Left lung (tissue), 10 donors: ENCODE results near the gene MUC4. TPM values are rescaled to one million over a fixed set of nuclear protein-coding genes. Genes with fewer than 3 reads are reported as not detected.
A peak's percentile ranks its signal among the peaks of the same experiment; 100 is the strongest.
"Not testable (repeated sequence)": the region's sequence is repeated elsewhere in the genome, so short reads cannot be mapped to it uniquely, and the experiment has no call there.

Experiments
- ATAC-seq: fragments of 200-7000 bp; cut with Tn5 transposase; one replicate; pipeline ENCODE4 v1.9.1; 2020; ENCODE audit warnings: moderate library complexity
- DNase-seq, 4 donors: peaks; one replicate each; pipeline ENCODE4 v3.0.0-alpha.2; 2013 to 2020
- H3K27ac ChIP-seq, 2 donors: fragments of 200-600 bp; sonication (generic) in 1 of 2; one replicate each; pipeline versions ENCODE4 v1.5.0 to v1.8.0; 2020 to 2021
- H3K27me3 ChIP-seq, 2 donors: fragments of 200-600 bp; sonication (generic) in 1 of 2; one replicate each; pipeline versions ENCODE4 v1.5.0 to v1.8.0; 2020 to 2021
- H3K36me3 ChIP-seq, 2 donors: fragments of 200-600 bp; sonication (generic) in 1 of 2; one replicate each; pipeline versions ENCODE4 v1.5.0 to v1.8.0; 2020 to 2021
- H3K4me1 ChIP-seq, 2 donors: fragments of 200-600 bp; one replicate each; pipeline ENCODE4 v1.8.0; 2021
- H3K4me3 ChIP-seq, 2 donors: fragments of 200-600 bp; sonication (generic) in 1 of 2; one replicate each; pipeline versions ENCODE4 v1.5.0 to v1.8.0; 2020 to 2021; ENCODE audit warnings: mild to moderate bottlenecking in 1 of 2
- H3K9me3 ChIP-seq, 2 donors: fragments of 200-600 bp; sonication (generic) in 1 of 2; one replicate each; pipeline versions ENCODE4 v1.5.0 to v1.8.0; 2020 to 2021
- CTCF ChIP-seq, 2 donors: fragments of 200-600 bp; sonication (generic) in 1 of 2; IDR thresholded peaks; one replicate each; pipeline versions ENCODE4 v1.5.0 to v1.8.0; 2021; ENCODE audit warnings: antibody characterized with exemption in 2 of 2
- intact Hi-C, 2 donors: fragments of 100-400 bp; cut with DNase I; formaldehyde crosslinking; loops; one replicate each; pipeline versions ENCODE4 v1.11.2 to v1.14.2; 2022
- polyA plus RNA-seq, 6 donors: library from polyadenylated mRNA; unstranded; fragments of 120-200 nt; gene quantifications; one replicate each; pipeline ENCODE4 v1.2.1, GENCODE V29; 2013; ENCODE audit not compliant: insufficient read length in 6 of 6
- total RNA-seq, 2 donors: library from RNA; stranded (reverse); fragmentation: NEBNext Ultra II Directional; extraction: Animal tissue kit (Norgen Biotek cat#: 25700); gene quantifications; one replicate each; pipeline ENCODE4 v1.2.1, GENCODE V29; 2021
- donor health status: DM: no; HTN: yes; CAD: no.
- donor health status: DM: no; HTN: no; CAD: no.

MUC4 gene
- total and polyA plus RNA-seq, 8 donors = 0.35 to 12.8 (median 1.5) TPM

DNA sequence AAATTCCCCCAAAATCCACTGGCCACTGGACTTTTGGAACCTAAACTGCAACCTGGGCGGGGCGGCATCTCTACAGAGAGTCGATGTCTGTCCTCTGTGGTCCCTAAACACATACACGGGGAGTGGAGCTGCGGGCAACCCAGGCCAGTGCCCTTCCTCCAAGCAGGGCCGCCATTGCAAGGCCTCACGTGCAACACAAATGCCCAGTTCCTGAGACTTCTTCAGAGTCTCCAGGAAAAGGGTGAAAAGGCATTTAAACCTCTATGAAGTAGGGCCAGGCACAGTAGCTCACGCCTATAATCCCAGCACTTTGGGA, 4.9 kb downstream of the MUC4 start:
- H3K27ac ChIP-seq = no peak overlapping the region
- no peak for ATAC-seq
- H3K4me1 ChIP-seq = peaks cover 0 to 22% of the 10 kb centered on the region in 2 donors
- no peak for DNase-seq
- no peaks in the 10 kb centered on the region for H3K36me3 ChIP-seq
- intact Hi-C loops = no loop called here
- TF ChIP-seq CTCF (IDR thresholded peaks at IDR 0.05) = no peak
- no peaks in the 10 kb centered on the region for H3K9me3 ChIP-seq
- no peak overlapping the region for H3K4me3 ChIP-seq
- H3K27me3 ChIP-seq = peaks cover 0 to 41% of the 10 kb centered on the region in 2 donors

DNA sequence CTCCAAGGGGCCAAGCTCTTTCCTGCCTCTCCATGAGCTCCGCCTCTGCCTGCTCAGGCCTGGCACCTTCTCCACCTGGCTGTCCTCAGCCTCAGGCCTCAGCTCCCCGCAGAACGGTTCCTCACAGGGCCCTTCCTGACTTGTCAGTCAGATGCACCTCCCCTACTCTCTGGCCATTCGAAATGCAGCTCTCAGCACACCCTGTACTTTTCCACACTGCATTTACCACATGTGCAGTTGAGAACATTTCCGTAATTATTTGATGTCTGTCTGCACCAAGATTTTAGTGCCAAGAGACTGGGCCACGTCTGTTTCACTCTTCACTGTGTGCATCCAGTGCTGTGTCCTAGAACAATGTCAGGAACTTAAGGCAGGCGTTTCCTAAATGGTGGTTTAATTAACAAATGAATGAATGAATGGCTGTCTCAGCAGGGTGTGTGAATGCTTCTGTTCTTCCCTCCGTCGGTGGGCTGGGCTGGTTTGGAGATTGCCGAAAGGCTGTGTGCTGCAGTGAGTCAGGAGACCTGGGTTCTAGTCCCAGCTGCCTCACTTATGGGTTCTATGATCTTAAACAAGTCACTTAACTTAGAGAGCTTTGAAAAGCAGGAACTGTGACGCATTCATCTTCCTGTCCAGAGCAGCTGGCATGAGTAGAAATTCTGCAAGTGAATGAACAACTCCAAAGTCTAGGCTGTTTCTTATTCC, 5.4 kb downstream of the MUC4 start:
- ATAC-seq (peak; percentile 50), DNase-seq (no peak)
- H3K27me3 ChIP-seq = peaks cover 0 to 41% of the 10 kb centered on the region in 2 donors
- H3K36me3 ChIP-seq = no peaks in the 10 kb centered on the region
- TF ChIP-seq CTCF (IDR thresholded peaks at IDR 0.05) = no peak
- no peak overlapping the region for H3K27ac ChIP-seq
- intact Hi-C loops = no loop called here
- peaks cover 0 to 25% of the 10 kb centered on the region in 2 donors for H3K4me1 ChIP-seq
- no peak overlapping the region for H3K4me3 ChIP-seq
- H3K9me3 ChIP-seq = no peaks in the 10 kb centered on the region

DNA sequence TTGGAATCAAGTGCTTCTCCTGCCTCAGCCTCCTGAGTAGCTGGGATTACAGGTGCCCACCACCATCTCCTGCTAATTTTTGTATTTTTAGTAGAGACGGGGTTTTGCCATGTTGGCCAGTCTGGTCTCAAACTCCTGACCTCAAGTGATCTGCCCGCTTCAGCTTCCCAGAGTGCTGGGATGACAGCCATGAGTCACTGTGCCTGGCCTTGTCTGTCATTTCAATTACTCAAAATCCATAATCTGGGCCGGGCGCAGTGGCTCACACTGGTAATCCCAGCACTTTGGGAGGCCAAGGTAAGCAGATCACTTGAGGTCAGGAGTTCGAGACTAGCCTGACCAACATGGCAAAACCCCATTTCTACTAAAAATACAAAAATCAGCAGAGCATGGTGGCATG, 6.1 kb downstream of the MUC4 start:
- intact Hi-C loops, H3K36me3 ChIP-seq, H3K4me3 ChIP-seq, DNase-seq, ATAC-seq, H3K9me3 ChIP-seq, H3K27ac ChIP-seq: not testable (repeated sequence)
- Histone ChIP-seq H3K4me1 (peaks cover 0 to 25% of the 10 kb centered on the region in 2 donors), H3K27me3 (peaks cover 0 to 47% of the 10 kb centered on the region in 2 donors)

GRCh38 chr3:195805181-195805580, 6.5 kb downstream of the MUC4 start:
- intact Hi-C loops = no loop called here
- H3K9me3 ChIP-seq = no peaks in the 10 kb centered on the region
- H3K36me3 ChIP-seq = no peaks in the 10 kb centered on the region
- TF ChIP-seq CTCF (IDR thresholded peaks at IDR 0.05) = no peak
- ATAC-seq (no peak), DNase-seq (peak in 1 of 4 donors; percentile 6)
- H3K4me3 ChIP-seq = no peak overlapping the region
- peaks cover 0 to 47% of the 10 kb centered on the region in 2 donors for H3K27me3 ChIP-seq
- H3K27ac ChIP-seq = no peak overlapping the region
- H3K4me1 ChIP-seq = peaks cover 0 to 25% of the 10 kb centered on the region in 2 donors

DNA sequence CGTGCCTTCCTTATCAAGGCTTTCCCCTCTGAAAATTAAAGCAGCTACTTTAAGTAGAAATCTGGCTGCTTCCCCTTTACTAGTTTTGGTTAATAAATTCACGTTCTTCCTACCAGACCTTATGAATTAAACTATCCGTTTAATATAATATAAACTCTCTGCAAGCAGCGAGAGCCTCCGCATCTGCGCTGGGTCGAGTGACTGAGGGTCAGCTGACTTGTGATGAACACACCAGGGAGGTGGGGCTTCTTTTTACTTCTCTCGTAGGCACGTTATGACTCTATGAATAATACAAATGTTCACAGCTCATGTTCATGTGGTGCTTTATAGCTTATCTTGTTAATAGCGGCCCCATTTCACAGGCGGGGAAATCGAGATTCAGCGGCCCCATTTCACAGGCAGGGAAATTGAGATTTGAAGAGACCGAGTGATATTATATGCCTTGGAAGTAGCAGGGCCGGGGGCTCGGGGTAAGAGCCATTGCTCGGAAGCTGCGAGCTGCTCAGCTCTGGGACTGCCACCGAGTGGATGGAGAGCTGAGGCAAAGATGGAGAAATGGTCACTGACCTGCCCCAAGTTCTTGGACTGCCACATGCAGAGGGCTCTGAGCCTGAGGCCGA, 8.3 kb downstream of the MUC4 start:
- H3K27ac ChIP-seq = no peak overlapping the region
- no peaks in the 10 kb centered on the region for H3K36me3 ChIP-seq
- intact Hi-C loops = no loop called here
- peaks cover 0 to 47% of the 10 kb centered on the region in 2 donors for H3K27me3 ChIP-seq
- DNase-seq = no peak
- ATAC-seq = no peak
- H3K4me3 ChIP-seq = no peak overlapping the region
- TF ChIP-seq CTCF (IDR thresholded peaks at IDR 0.05) = no peak
- peaks cover 0 to 25% of the 10 kb centered on the region in 2 donors for H3K4me1 ChIP-seq
- no peaks in the 10 kb centered on the region for H3K9me3 ChIP-seq
